ENCODE results near the gene USP34.

- TF ChIP-seq CTCF (IDR thresholded peaks at IDR 0.05; ENCODE audit: low read length) (no peak), EZH2 (optimal IDR thresholded peaks at IDR 0.05; ENCODE audit: low read depth, low read length) (no peak)
Measured at GRCh38 chr2:61520261-61520660, 49.4 kb upstream of the USP34 start.

All from MM.1S (cell line).